Gastroesophageal sphincter (tissue), 4 donors: ENCODE data around the gene FGF1. TPM values are rescaled to one million over a fixed set of nuclear protein-coding genes. Genes with fewer than 3 reads are reported as not detected.

Experiments used
- ATAC-seq: fragments of 150-250 bp; one replicate; pipeline ENCODE4 v1.9.1; 2016; ENCODE audit warnings: mild to moderate bottlenecking, moderate library complexity
- H3K27ac ChIP-seq, 4 donors: fragments of 200-600 bp; sonication (generic) in 3 of 4; 1 replicate in 3 of 4; 2 replicates in 1 of 4; pipeline ENCODE4 v1.5.1; 2016 to 2019
- H3K27me3 ChIP-seq: fragments of 200-600 bp; sonication (generic); one replicate; pipeline ENCODE4 v1.5.1; 2019
- H3K36me3 ChIP-seq, 2 donors: fragments of 200-600 bp; sonication (generic); one replicate each; pipeline ENCODE4 v1.5.1; 2019; ENCODE audit warnings: control low read depth in 1 of 2
- H3K4me1 ChIP-seq, 3 donors: fragments of 200-600 bp; sonication (generic); 1 replicate in 2 of 3; 2 replicates in 1 of 3; pipeline ENCODE4 v1.5.1; 2016 to 2019; ENCODE audit warnings: control low read depth in 2 of 3
- H3K4me3 ChIP-seq, 2 donors: fragments of 200-600 bp; sonication (generic); one replicate each; pipeline ENCODE4 v1.5.1; 2019; ENCODE audit warnings: mild to moderate bottlenecking in 1 of 2, moderate library complexity in 1 of 2
- H3K9me3 ChIP-seq, 3 donors: fragments of 200-600 bp; sonication (generic); one replicate each; pipeline ENCODE4 v1.5.1; 2017 to 2019; ENCODE audit warnings: control low read depth in 2 of 3
- EP300 ChIP-seq: sonication (generic); formaldehyde crosslinking; IDR thresholded peaks from one replicate; pipeline ENCODE4 v1.6.1; 2017; ENCODE audit warnings: antibody characterized with exemption, mild to moderate bottlenecking
- POLR2A ChIP-seq, 2 donors: fragments of 450-650 bp; IDR thresholded peaks; one replicate each; pipeline ENCODE4 v1.6.1; 2017; ENCODE audit warnings: antibody characterized with exemption in 2 of 2, mild to moderate bottlenecking in 2 of 2, moderate library complexity in 1 of 2
- POLR2AphosphoS5 ChIP-seq: sonication (generic); formaldehyde crosslinking; IDR thresholded peaks from one replicate; pipeline ENCODE4 v1.6.1; 2017; ENCODE audit warnings: antibody characterized with exemption
- WGBS, 2 donors: methylation state at CpG; one replicate each; pipeline ENCODE4 v1.1.5; 2018; ENCODE audit warnings: low coverage in 1 of 2; 5-methylcytosine and 5-hydroxymethylcytosine counted together
- total RNA-seq, 4 donors: library from RNA; depleted of rRNA; stranded (reverse); fragments of >200 nt; gene quantifications; one replicate each; pipeline ENCODE4 v1.1.0, GENCODE V29; 2016
- TF ChIP-seq, protein P1 (sequence below), 4 experiments: fragments of 200-600 bp in 2 of 4; fragments of 450-650 bp in 2 of 4; sonication (generic) in 1 of 4; IDR thresholded peaks; one replicate each; pipeline ENCODE4 v1.5.1; 2017 to 2019; ENCODE audit warnings: antibody characterized with exemption in 4 of 4, mild to moderate bottlenecking in 2 of 4, moderate library complexity in 2 of 4

The FGF1 gene
- total RNA-seq, 4 donors from 2014 or later: 0.16 to 4.2 (median 2.9) TPM

GRCh38 chr5:142674531-142675469, 11.1 kb downstream of the FGF1 start:
- WGBS, 2 donors: 39 to 66% methylated on average over 6 to 9 of the region's 22 CpGs
- peak; percentile 73 for ATAC-seq
- peaks cover 0 to 19% (median 0%) of the 10 kb centered on the region in 3 donors for H3K4me1 ChIP-seq
- H3K27ac ChIP-seq: peak overlapping the region in 3 of 4 donors; percentile 45 to 52 (median 51)
- H3K4me3 ChIP-seq: no peak overlapping the region
- TF ChIP-seq, protein P1, sequence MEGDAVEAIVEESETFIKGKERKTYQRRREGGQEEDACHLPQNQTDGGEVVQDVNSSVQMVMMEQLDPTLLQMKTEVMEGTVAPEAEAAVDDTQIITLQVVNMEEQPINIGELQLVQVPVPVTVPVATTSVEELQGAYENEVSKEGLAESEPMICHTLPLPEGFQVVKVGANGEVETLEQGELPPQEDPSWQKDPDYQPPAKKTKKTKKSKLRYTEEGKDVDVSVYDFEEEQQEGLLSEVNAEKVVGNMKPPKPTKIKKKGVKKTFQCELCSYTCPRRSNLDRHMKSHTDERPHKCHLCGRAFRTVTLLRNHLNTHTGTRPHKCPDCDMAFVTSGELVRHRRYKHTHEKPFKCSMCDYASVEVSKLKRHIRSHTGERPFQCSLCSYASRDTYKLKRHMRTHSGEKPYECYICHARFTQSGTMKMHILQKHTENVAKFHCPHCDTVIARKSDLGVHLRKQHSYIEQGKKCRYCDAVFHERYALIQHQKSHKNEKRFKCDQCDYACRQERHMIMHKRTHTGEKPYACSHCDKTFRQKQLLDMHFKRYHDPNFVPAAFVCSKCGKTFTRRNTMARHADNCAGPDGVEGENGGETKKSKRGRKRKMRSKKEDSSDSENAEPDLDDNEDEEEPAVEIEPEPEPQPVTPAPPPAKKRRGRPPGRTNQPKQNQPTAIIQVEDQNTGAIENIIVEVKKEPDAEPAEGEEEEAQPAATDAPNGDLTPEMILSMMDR (IDR thresholded peaks at IDR 0.05): no peak
- TF ChIP-seq POLR2AphosphoS5: no peak
- H3K9me3 ChIP-seq: no peaks in the 10 kb centered on the region
- H3K36me3 ChIP-seq: no peaks in the 10 kb centered on the region
- H3K27me3 ChIP-seq: no peaks in the 10 kb centered on the region

GRCh38 chr5:142671801-142672200, 14.1 kb downstream of the FGF1 start:
- WGBS, 2 donors: 50 to 80% methylated on average over 1 of the region's 1 CpG

GRCh38 chr5:142671266-142671665, 14.6 kb downstream of the FGF1 start:
- TF ChIP-seq, protein P1 (IDR thresholded peaks at IDR 0.05): no peak
- TF ChIP-seq POLR2A (IDR thresholded peaks at IDR 0.05): no peak
- no peak for TF ChIP-seq POLR2AphosphoS5
- no peak for TF ChIP-seq EP300
- 33 to 40% methylated on average over 3 of the region's 3 CpGs for WGBS, 2 donors
- Histone ChIP-seq H3K27ac (no peak overlapping the region), H3K9me3 (no peaks in the 10 kb centered on the region), H3K36me3 (no peaks in the 10 kb centered on the region), H3K4me1 (peaks cover 0 to 24% (median 0%) of the 10 kb centered on the region in 3 donors), H3K4me3 (no peak overlapping the region), H3K27me3 (no peaks in the 10 kb centered on the region)
- ATAC-seq: no peak

More at GRCh38 chr5:142671801-142672200, 14.1 kb downstream of the FGF1 start:
- Histone ChIP-seq H3K36me3 (no peaks in the 10 kb centered on the region), H3K4me1 (peaks cover 0 to 24% (median 0%) of the 10 kb centered on the region in 3 donors), H3K4me3 (no peak overlapping the region), H3K9me3 (no peaks in the 10 kb centered on the region), H3K27ac (no peak overlapping the region), H3K27me3 (no peaks in the 10 kb centered on the region)
- ATAC-seq: no peak
- no peak for TF ChIP-seq POLR2A (IDR thresholded peaks at IDR 0.05)
- TF ChIP-seq, protein P1 (IDR thresholded peaks at IDR 0.05): no peak
- no peak for TF ChIP-seq EP300
- no peak for TF ChIP-seq POLR2AphosphoS5

GRCh38 chr5:142670804-142671203, 15.1 kb downstream of the FGF1 start:
- no peak for ATAC-seq

More at GRCh38 chr5:142670804-142671203, 15.1 kb downstream of the FGF1 start:
- no peak overlapping the region for H3K4me3 ChIP-seq
- 40 to 72% methylated on average over 2 of the region's 2 CpGs for WGBS, 2 donors
- peaks cover 0 to 24% (median 0%) of the 10 kb centered on the region in 3 donors for H3K4me1 ChIP-seq
- no peaks in the 10 kb centered on the region for H3K9me3 ChIP-seq
- no peaks in the 10 kb centered on the region for H3K27me3 ChIP-seq
- no peak overlapping the region for H3K27ac ChIP-seq
- H3K36me3 ChIP-seq: no peaks in the 10 kb centered on the region
- no peak for TF ChIP-seq EP300
- TF ChIP-seq, protein P1 (IDR thresholded peaks at IDR 0.05): no peak
- no peak for TF ChIP-seq POLR2AphosphoS5
- no peak for TF ChIP-seq POLR2A (IDR thresholded peaks at IDR 0.05)
